GM12873 (cell line): Measurements from ENCODE around the gene NCKAP5.

Experiments used
- CTCF ChIP-seq: IDR thresholded peaks from 2 replicates; pipeline ENCODE4 v1.5.1; 2012; ENCODE audit warnings: low read depth, mild to moderate bottlenecking, moderate library complexity, low read length, control low read depth; ENCODE audit not compliant: insufficient read depth; ENCODE audit errors: missing control alignments

NCKAP5 gene

GRCh38 chr2:132963161-132963560 lies 605.1 kb downstream of the NCKAP5 start:
- no peak for TF ChIP-seq CTCF

GRCh38 chr2:132958887-132959286 lies 609.4 kb downstream of the NCKAP5 start:
- TF ChIP-seq CTCF, result no peak

GRCh38 chr2:132955871-132956615 lies 612.2 kb downstream of the NCKAP5 start:
- no peak for TF ChIP-seq CTCF

GRCh38 chr2:132953771-132954170 lies 614.5 kb downstream of the NCKAP5 start:
- no peak for TF ChIP-seq CTCF

- no peak for TF ChIP-seq CTCF
Measured at GRCh38 chr2:132951008-132951714, 617.1 kb downstream of the NCKAP5 start.

GRCh38 chr2:132949108-132949507 lies 619.2 kb downstream of the NCKAP5 start:
- TF ChIP-seq CTCF, result no peak

- no peak for TF ChIP-seq CTCF
Measured at GRCh38 chr2:132948211-132948610, 620.1 kb downstream of the NCKAP5 start.
